Gastroesophageal sphincter (tissue), 3 donors: ENCODE data around the gene CNBD2.

Experiments used
- EP300 ChIP-seq: sonication (generic); formaldehyde crosslinking; IDR thresholded peaks from one replicate; pipeline ENCODE4 v1.6.1; 2017; ENCODE audit warnings: antibody characterized with exemption, mild to moderate bottlenecking
- TF ChIP-seq, protein P1 (sequence below), 4 experiments: fragments of 200-600 bp in 2 of 4; fragments of 450-650 bp in 2 of 4; sonication (generic) in 1 of 4; IDR thresholded peaks; one replicate each; pipeline ENCODE4 v1.5.1; 2017 to 2019; ENCODE audit warnings: antibody characterized with exemption in 4 of 4, mild to moderate bottlenecking in 2 of 4, moderate library complexity in 2 of 4

DNA sequence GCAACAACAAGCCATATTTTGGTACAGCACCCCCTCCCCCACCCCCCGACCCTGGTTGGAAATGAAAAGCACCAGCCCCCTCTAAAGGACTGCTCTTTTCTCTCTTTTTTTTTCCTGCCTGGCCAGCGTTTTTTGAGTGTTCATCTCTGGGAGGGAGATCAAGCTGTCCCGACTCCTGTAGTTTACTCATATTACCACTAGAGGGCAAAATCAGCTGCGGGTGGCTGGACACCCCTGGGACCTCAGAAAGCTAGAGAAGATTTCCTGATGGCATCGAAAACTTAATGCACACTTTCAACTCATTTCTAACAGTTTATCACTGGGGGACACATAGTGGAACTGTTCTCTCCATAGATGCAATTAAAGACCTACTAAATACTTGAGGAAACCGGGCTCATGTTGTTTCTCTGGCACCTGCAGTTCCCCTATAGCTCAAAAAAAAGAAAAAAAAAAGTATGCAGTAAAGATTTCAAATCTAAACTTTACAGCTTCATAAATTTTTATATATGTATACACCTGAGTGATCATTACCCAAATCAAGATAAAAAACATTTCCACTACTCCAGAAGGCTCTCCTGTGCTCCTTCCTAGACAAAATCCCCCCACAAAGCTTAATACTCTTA is 24.4 kb downstream of the CNBD2 start:
- TF ChIP-seq, protein P1, sequence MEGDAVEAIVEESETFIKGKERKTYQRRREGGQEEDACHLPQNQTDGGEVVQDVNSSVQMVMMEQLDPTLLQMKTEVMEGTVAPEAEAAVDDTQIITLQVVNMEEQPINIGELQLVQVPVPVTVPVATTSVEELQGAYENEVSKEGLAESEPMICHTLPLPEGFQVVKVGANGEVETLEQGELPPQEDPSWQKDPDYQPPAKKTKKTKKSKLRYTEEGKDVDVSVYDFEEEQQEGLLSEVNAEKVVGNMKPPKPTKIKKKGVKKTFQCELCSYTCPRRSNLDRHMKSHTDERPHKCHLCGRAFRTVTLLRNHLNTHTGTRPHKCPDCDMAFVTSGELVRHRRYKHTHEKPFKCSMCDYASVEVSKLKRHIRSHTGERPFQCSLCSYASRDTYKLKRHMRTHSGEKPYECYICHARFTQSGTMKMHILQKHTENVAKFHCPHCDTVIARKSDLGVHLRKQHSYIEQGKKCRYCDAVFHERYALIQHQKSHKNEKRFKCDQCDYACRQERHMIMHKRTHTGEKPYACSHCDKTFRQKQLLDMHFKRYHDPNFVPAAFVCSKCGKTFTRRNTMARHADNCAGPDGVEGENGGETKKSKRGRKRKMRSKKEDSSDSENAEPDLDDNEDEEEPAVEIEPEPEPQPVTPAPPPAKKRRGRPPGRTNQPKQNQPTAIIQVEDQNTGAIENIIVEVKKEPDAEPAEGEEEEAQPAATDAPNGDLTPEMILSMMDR (IDR thresholded peaks at IDR 0.05), result peak; percentile 69 to 87 (median 78)
- no peak for TF ChIP-seq EP300
